Measurements from ENCODE around the gene ZDHHC22. TPM values are rescaled to one million over a fixed set of nuclear protein-coding genes. Genes with fewer than 3 reads are reported as not detected.

Gene ZDHHC22
- total RNA-seq, 2 experiments from 2014 or later = not detected

GRCh38 chr14:77097006-77097699, 44.4 kb downstream of the ZDHHC22 start:
- POLR2A ChIA-PET = interaction anchor here (0.8 to 7.5 kb wide), 7 partner anchors 25 to 280 kb away, joined by 3 to 64 read pairs (median 4); partner anchors contain the start of genes SAMD15 and TMED8
- peaks cover 48% of the 10 kb centered on the region for H3K4me1 Mint-ChIP-seq (ENCODE audit: low read depth)
- peak overlapping the region; percentile 97 for H3K4me3 ChIP-seq (ENCODE audit: low read length)

GRCh38 chr14:77094672-77095284, 46.8 kb downstream of the ZDHHC22 start:
- DNase-seq = peak; percentile 58 to 89 (median 73)

More at GRCh38 chr14:77097006-77097699, 44.4 kb downstream of the ZDHHC22 start:
- CTCF ChIA-PET = interaction anchor here (0.5 to 4.3 kb wide), 5 partner anchors 184 to 233 kb away, joined by 3 to 19 read pairs (median 3); no protein-coding TSS in a partner anchor
- H3K27me3 Mint-ChIP-seq = no peaks in the 10 kb centered on the region
- intact Hi-C loops (cut with DNase I, micrococcal nuclease) = loop anchor here (5.0 to 10.0 kb wide), 4 partner anchors 55 to 1112 kb away; partner anchors contain the start of genes IFT43 (in 1 of the 2), SAMD15 (in 1 of the 2), SNW1 (in 1 of the 2) and TGFB3 (in 1 of the 2)
- peak; percentile 6 for ATAC-seq (ENCODE audit: poor library complexity)
- H3K9me3 Mint-ChIP-seq = no peaks in the 10 kb centered on the region
- no peaks in the 10 kb centered on the region for H3K27me3 ChIP-seq (ENCODE audit: control insufficient read depth in 1 of 2, insufficient read depth in 2 of 2, low read length in 2 of 2)
- DNase-seq = peak in 1 of 14 experiments; percentile 58
- H3K4me3 Mint-ChIP-seq = peak overlapping the region; percentile 98
- H3K27ac ChIP-seq (ENCODE audit: low read depth in 1 of 2, low read length in 2 of 2) = peak overlapping the region; percentile 83 to 86
- H3K36me3 ChIP-seq (ENCODE audit: insufficient read depth, low read length) = no peaks in the 10 kb centered on the region
- H3K36me3 Mint-ChIP-seq (ENCODE audit: low read depth) = peaks cover 8% of the 10 kb centered on the region
- TF ChIP-seq CTCF (IDR thresholded peaks at IDR 0.05) = no peak
- peak overlapping the region; percentile 94 for H3K27ac Mint-ChIP-seq
- peaks cover 0 to 1% of the 10 kb centered on the region in 2 experiments for H3K9me3 ChIP-seq (ENCODE audit: control insufficient read depth in 1 of 2, insufficient read depth in 1 of 2, low read length in 2 of 2)
- H3K4me1 ChIP-seq (ENCODE audit: insufficient read depth, low read length) = peaks cover 27% of the 10 kb centered on the region

More at GRCh38 chr14:77094672-77095284, 46.8 kb downstream of the ZDHHC22 start:
- Mint-ChIP-seq H3K9me3 (peaks cover 4% of the 10 kb centered on the region), H3K27me3 (no peaks in the 10 kb centered on the region), H3K4me3 (peak overlapping the region; percentile 84), H3K27ac (peak overlapping the region; percentile 52), H3K4me1 (ENCODE audit: low read depth) (peaks cover 37% of the 10 kb centered on the region), H3K36me3 (ENCODE audit: low read depth) (peaks cover 8% of the 10 kb centered on the region)
- ATAC-seq (ENCODE audit: poor library complexity) = no peak
- Histone ChIP-seq H3K27ac (ENCODE audit: low read depth in 1 of 2, low read length in 2 of 2) (no peak overlapping the region), H3K36me3 (ENCODE audit: insufficient read depth, low read length) (no peaks in the 10 kb centered on the region), H3K27me3 (ENCODE audit: control insufficient read depth in 1 of 2, insufficient read depth in 2 of 2, low read length in 2 of 2) (no peaks in the 10 kb centered on the region), H3K4me3 (ENCODE audit: low read length) (no peak overlapping the region), H3K4me1 (ENCODE audit: insufficient read depth, low read length) (peaks cover 20% of the 10 kb centered on the region), H3K9me3 (ENCODE audit: control insufficient read depth in 1 of 2, insufficient read depth in 1 of 2, low read length in 2 of 2) (peaks cover 7 to 10% of the 10 kb centered on the region in 2 experiments)
- peak; percentile 92 for TF ChIP-seq CTCF (IDR thresholded peaks at IDR 0.05)
- CTCF ChIA-PET = interaction anchor here (0.6 to 4.3 kb wide), 7 partner anchors 15 to 222 kb away, joined by 3 to 19 read pairs (median 4); no protein-coding TSS in a partner anchor
- POLR2A ChIA-PET = interaction anchor here (0.6 to 7.5 kb wide), 4 partner anchors 24 to 171 kb away, joined by 3 to 64 read pairs (median 4); no protein-coding TSS in a partner anchor
- intact Hi-C loops (cut with DNase I, micrococcal nuclease) = loop anchor here (1.0 to 10.0 kb wide), 10 partner anchors 24 to 1110 kb away; partner anchors contain the start of genes IFT43 (in 1 of the 2), SAMD15 (in 1 of the 2), SNW1 (in 1 of the 2) and TGFB3 (in 1 of the 2)
